Hematopoietic multipotent progenitor cell treated with erythropoietin and hydrocortisone succinate and interleukin-3 and kit ligand, for 15 days (in vitro differentiated cells): ENCODE results near the gene SDK2.

Experiments
- DNase-seq: peaks from one replicate; pipeline ENCODE4 v3.0.0-alpha.2; 2015; ENCODE audit warnings: low spot score

The SDK2 gene

GRCh38 chr17:73533127-73533526, 111.1 kb downstream of the SDK2 start:
- no peak for DNase-seq

- DNase-seq = no peak
Observed at GRCh38 chr17:73532421-73532901, 111.8 kb downstream of the SDK2 start.

GRCh38 chr17:73531158-73531557, 113.1 kb downstream of the SDK2 start:
- no peak for DNase-seq

GRCh38 chr17:73528679-73529078, 115.6 kb downstream of the SDK2 start:
- DNase-seq = no peak

GRCh38 chr17:73526952-73527351, 117.3 kb downstream of the SDK2 start:
- DNase-seq = no peak

- no peak for DNase-seq
Observed at GRCh38 chr17:73524941-73525679, 119.1 kb downstream of the SDK2 start.

GRCh38 chr17:73522696-73523095, 121.5 kb downstream of the SDK2 start:
- no peak for DNase-seq

GRCh38 chr17:73522107-73522506, 122.1 kb downstream of the SDK2 start:
- no peak for DNase-seq

GRCh38 chr17:73521376-73521775, 122.9 kb downstream of the SDK2 start:
- DNase-seq = no peak

- DNase-seq = no peak
Observed at GRCh38 chr17:73520369-73520761, 123.9 kb downstream of the SDK2 start.

GRCh38 chr17:73519714-73520368, 124.4 kb downstream of the SDK2 start:
- no peak for DNase-seq

GRCh38 chr17:73519011-73519410, 125.2 kb downstream of the SDK2 start:
- no peak for DNase-seq

- no peak for DNase-seq
Observed at GRCh38 chr17:73516431-73516830, 127.8 kb downstream of the SDK2 start.

- DNase-seq = no peak
Observed at GRCh38 chr17:73514146-73514863, 129.9 kb downstream of the SDK2 start.

- no peak for DNase-seq
Observed at GRCh38 chr17:73513426-73513825, 130.8 kb downstream of the SDK2 start.

- DNase-seq = no peak
Observed at GRCh38 chr17:73511719-73512115, 132.5 kb downstream of the SDK2 start.

GRCh38 chr17:73510981-73511718, 133.1 kb downstream of the SDK2 start:
- no peak for DNase-seq

- DNase-seq = no peak
Observed at GRCh38 chr17:73508931-73509605, 135.2 kb downstream of the SDK2 start.

- no peak for DNase-seq
Observed at GRCh38 chr17:73508057-73508930, 136.0 kb downstream of the SDK2 start.
